Measurements from ENCODE around the gene EEA1. TPM values are rescaled to one million over a fixed set of nuclear protein-coding genes. Genes with fewer than 3 reads are reported as not detected.

EEA1 gene
- total RNA-seq, 6 donors from 2014 or later = 10.2 to 33.5 (median 22.8) TPM

GRCh38 chr12:92905258-92905810 lies 23.8 kb downstream of the EEA1 start:
- ATAC-seq (ENCODE audit: low FRiP score in 2 of 2) (no peak), DNase-seq (no peak)
- H3K36me3 ChIP-seq = no peaks in the 10 kb centered on the region
- no peak overlapping the region for H3K4me3 ChIP-seq
- 56 to 70% methylated on average over 9 of the region's 9 CpGs for WGBS, 2 donors
- peaks cover 0 to 20% (median 9%) of the 10 kb centered on the region in 4 donors for H3K4me1 ChIP-seq
- H3K27me3 ChIP-seq = no peaks in the 10 kb centered on the region
- H3K27ac ChIP-seq = no peak overlapping the region
- TF ChIP-seq POLR2A (IDR thresholded peaks at IDR 0.05) = no peak
- TF ChIP-seq EP300 (IDR thresholded peaks at IDR 0.05) = no peak
- no peaks in the 10 kb centered on the region for H3K9me3 ChIP-seq

- H3K27ac ChIP-seq = peak overlapping the region in 1 of 4 donors; percentile 70
- H3K4me3 ChIP-seq = no peak overlapping the region
These were observed 28.2 kb downstream of the EEA1 start for GRCh38 chr12:92900941-92901340.

GRCh38 chr12:92899386-92900001 lies 29.6 kb downstream of the EEA1 start:
- Histone ChIP-seq H3K4me3 (no peak overlapping the region), H3K4me1 (peaks cover 4 to 18% (median 11%) of the 10 kb centered on the region in 4 donors), H3K36me3 (peaks cover 0 to 7% (median 0%) of the 10 kb centered on the region in 4 donors), H3K27me3 (no peaks in the 10 kb centered on the region), H3K9me3 (no peaks in the 10 kb centered on the region), H3K27ac (peak overlapping the region; percentile 50 to 75 (median 72))
- WGBS, 2 donors = 58 to 72% methylated on average over 1 to 3 of the region's 3 CpGs
- peak in 1 of 2 donors; percentile 34 for DNase-seq
- TF ChIP-seq POLR2A (IDR thresholded peaks at IDR 0.05) (no peak), POLR2AphosphoS5 (IDR thresholded peaks at IDR 0.05) (peak; percentile 28 to 37)
- ATAC-seq (ENCODE audit: low FRiP score in 2 of 2) = peak; percentile 81 to 97

More at GRCh38 chr12:92900941-92901340, 28.2 kb downstream of the EEA1 start:
- Histone ChIP-seq H3K36me3 (peaks cover 0 to 4% (median 0%) of the 10 kb centered on the region in 4 donors), H3K9me3 (no peaks in the 10 kb centered on the region), H3K27me3 (no peaks in the 10 kb centered on the region), H3K4me1 (peaks cover 4 to 30% (median 18%) of the 10 kb centered on the region in 4 donors)
- ATAC-seq (ENCODE audit: low FRiP score in 2 of 2) (no peak), DNase-seq (no peak)
- no peak for TF ChIP-seq POLR2A (IDR thresholded peaks at IDR 0.05)
- 85 to 89% methylated on average over 6 of the region's 6 CpGs for WGBS, 2 donors

- TF ChIP-seq POLR2AphosphoS5 (IDR thresholded peaks at IDR 0.05) (no peak), EP300 (IDR thresholded peaks at IDR 0.05) (no peak), CTCF (IDR thresholded peaks at IDR 0.05) (no peak), POLR2A (IDR thresholded peaks at IDR 0.05) (no peak)
- peak overlapping the region; percentile 50 to 75 (median 72) for H3K27ac ChIP-seq
- H3K4me3 ChIP-seq = no peak overlapping the region
- DNase-seq (no peak), ATAC-seq (ENCODE audit: low FRiP score in 2 of 2) (peak in 1 of 2 donors; percentile 2)
- peaks cover 4 to 19% (median 13%) of the 10 kb centered on the region in 4 donors for H3K4me1 ChIP-seq
- H3K36me3 ChIP-seq = peaks cover 0 to 7% (median 0%) of the 10 kb centered on the region in 4 donors
- no peaks in the 10 kb centered on the region for H3K9me3 ChIP-seq
- no peaks in the 10 kb centered on the region for H3K27me3 ChIP-seq
These were observed 30.3 kb downstream of the EEA1 start for GRCh38 chr12:92898755-92899154.

- ATAC-seq (ENCODE audit: low FRiP score in 2 of 2) (no peak), DNase-seq (no peak)
- Histone ChIP-seq H3K36me3 (peaks cover 0 to 7% (median 0%) of the 10 kb centered on the region in 4 donors), H3K4me3 (no peak overlapping the region), H3K9me3 (no peaks in the 10 kb centered on the region), H3K27ac (peak overlapping the region in 1 of 4 donors; percentile 34), H3K27me3 (no peaks in the 10 kb centered on the region), H3K4me1 (peaks cover 4 to 19% (median 13%) of the 10 kb centered on the region in 4 donors)
- TF ChIP-seq CTCF (IDR thresholded peaks at IDR 0.05) (no peak), EP300 (IDR thresholded peaks at IDR 0.05) (no peak)
- 96 to 99% methylated on average over 5 of the region's 5 CpGs for WGBS, 2 donors
These were observed 31.3 kb downstream of the EEA1 start for GRCh38 chr12:92897844-92898243.

- Histone ChIP-seq H3K36me3 (peaks cover 0 to 6% (median 0%) of the 10 kb centered on the region in 4 donors), H3K27me3 (no peaks in the 10 kb centered on the region), H3K4me1 (peaks cover 0 to 4% (median 0%) of the 10 kb centered on the region in 4 donors), H3K4me3 (no peak overlapping the region), H3K27ac (no peak overlapping the region), H3K9me3 (no peaks in the 10 kb centered on the region)
- DNase-seq = no peak
- ATAC-seq (ENCODE audit: low FRiP score in 2 of 2) = no peak
- TF ChIP-seq EP300 (IDR thresholded peaks at IDR 0.05) (no peak), POLR2AphosphoS5 (IDR thresholded peaks at IDR 0.05) (no peak), POLR2A (IDR thresholded peaks at IDR 0.05) (no peak), CTCF (IDR thresholded peaks at IDR 0.05) (no peak)
- 77 to 80% methylated on average over 3 of the region's 3 CpGs for WGBS, 2 donors
These were observed 38.4 kb downstream of the EEA1 start for GRCh38 chr12:92890601-92891106.
